ENCODE results near the gene TM4SF5.
A peak's percentile ranks its signal among the peaks of the same experiment; 100 is the strongest.

The TM4SF5 gene

GRCh38 chr17:4796552-4796920, 24.9 kb downstream of the TM4SF5 start:
- no peak for DNase-seq (ENCODE audit: extremely low read depth, insufficient read length)

GRCh38 chr17:4800462-4801196, 28.9 kb downstream of the TM4SF5 start:
- H3K36me3 ChIP-seq (ENCODE audit: control insufficient read depth, insufficient read depth, low read length), result peaks cover 12% of the 10 kb centered on the region
- no peak overlapping the region for H3K4me3 ChIP-seq (replicated peaks; ENCODE audit: low read depth, low read length)
- no peaks in the 10 kb centered on the region for H3K27me3 ChIP-seq (replicated peaks; ENCODE audit: control insufficient read depth, insufficient read depth, low read length)
- DNase-seq (ENCODE audit: extremely low read depth, insufficient read length), result no peak
- no peak for TF ChIP-seq CTCF (IDR thresholded peaks at IDR 0.05; ENCODE audit: insufficient read depth, low read length, poor library complexity, severe bottlenecking)

More at GRCh38 chr17:4796552-4796920, 24.9 kb downstream of the TM4SF5 start:
- Histone ChIP-seq H3K36me3 (ENCODE audit: control insufficient read depth, insufficient read depth, low read length) (peaks cover 12% of the 10 kb centered on the region), H3K27me3 (replicated peaks; ENCODE audit: control insufficient read depth, insufficient read depth, low read length) (no peaks in the 10 kb centered on the region), H3K4me3 (replicated peaks; ENCODE audit: low read depth, low read length) (peak overlapping the region; percentile 97)
- no peak for TF ChIP-seq CTCF (IDR thresholded peaks at IDR 0.05; ENCODE audit: insufficient read depth, low read length, poor library complexity, severe bottlenecking)

GRCh38 chr17:4802228-4802627, 30.5 kb downstream of the TM4SF5 start, which contains the start of gene C17orf114:
TSS of gene C17orf114 (minus strand) at chr17:4802328.
- no peak for DNase-seq (ENCODE audit: extremely low read depth, insufficient read length)

GRCh38 chr17:4806456-4806776, 34.7 kb downstream of the TM4SF5 start:
- DNase-seq (ENCODE audit: extremely low read depth, insufficient read length), result no peak
- no peak for TF ChIP-seq CTCF (IDR thresholded peaks at IDR 0.05; ENCODE audit: insufficient read depth, low read length, poor library complexity, severe bottlenecking)
- Histone ChIP-seq H3K4me3 (replicated peaks; ENCODE audit: low read depth, low read length) (peak overlapping the region; percentile 66), H3K36me3 (ENCODE audit: control insufficient read depth, insufficient read depth, low read length) (peaks cover 2% of the 10 kb centered on the region), H3K27me3 (replicated peaks; ENCODE audit: control insufficient read depth, insufficient read depth, low read length) (no peaks in the 10 kb centered on the region)

More at GRCh38 chr17:4802228-4802627, 30.5 kb downstream of the TM4SF5 start, which contains the start of gene C17orf114:
- no peaks in the 10 kb centered on the region for H3K27me3 ChIP-seq (replicated peaks; ENCODE audit: control insufficient read depth, insufficient read depth, low read length)
- TF ChIP-seq CTCF (IDR thresholded peaks at IDR 0.05; ENCODE audit: insufficient read depth, low read length, poor library complexity, severe bottlenecking), result no peak
- no peak within 1 kb of the TSS for H3K4me3 ChIP-seq (replicated peaks; ENCODE audit: low read depth, low read length)
- peaks cover 12% of the 10 kb centered on the region for H3K36me3 ChIP-seq (ENCODE audit: control insufficient read depth, insufficient read depth, low read length)

- Histone ChIP-seq H3K27me3 (replicated peaks; ENCODE audit: control insufficient read depth, insufficient read depth, low read length) (no peaks in the 10 kb centered on the region), H3K4me3 (replicated peaks; ENCODE audit: low read depth, low read length) (peak within 1 kb of the TSS; percentile 76), H3K36me3 (ENCODE audit: control insufficient read depth, insufficient read depth, low read length) (peaks cover 2% of the 10 kb centered on the region)
- DNase-seq (ENCODE audit: extremely low read depth, insufficient read length), result peak; percentile 90
- TF ChIP-seq CTCF (IDR thresholded peaks at IDR 0.05; ENCODE audit: insufficient read depth, low read length, poor library complexity, severe bottlenecking), result no peak
These were observed 35.3 kb downstream of the TM4SF5 start, which contains the start of gene PLD2 for GRCh38 chr17:4806777-4807604. TSS of gene PLD2 (plus strand) at chr17:4807152. CDS start at chr17:4807773, 621 bp downstream.

Data from GM06990 (cell line).